Liver (tissue), 9 donors: ENCODE measurements around the gene FAT1. TPM values are rescaled to one million over a fixed set of nuclear protein-coding genes. Genes with fewer than 3 reads are reported as not detected.

Experiments
- DNase-seq: peaks from one replicate; pipeline ENCODE4 v3.0.0-alpha.2; 2017; ENCODE audit warnings: low spot score
- H3K27ac ChIP-seq, 2 donors: one replicate each; pipeline ENCODE4 v1.7.0; 2013; ENCODE audit warnings: inconsistent platforms in 2 of 2, low read length in 2 of 2, control low read depth in 1 of 2, low read depth in 1 of 2, mild to moderate bottlenecking in 1 of 2
- H3K27me3 ChIP-seq, 4 donors: one replicate each; pipeline versions ENCODE4 v1.6.1 to v1.7.0; 2013; ENCODE audit warnings: low read length in 3 of 4, inconsistent platforms in 1 of 4, mild to moderate bottlenecking in 1 of 4, moderate library complexity in 1 of 4; ENCODE audit not compliant: control insufficient read depth in 4 of 4, insufficient read depth in 4 of 4
- H3K36me3 ChIP-seq, 4 donors: one replicate each; pipeline versions ENCODE4 v1.6.1 to v1.7.0; 2013; ENCODE audit warnings: low read length in 3 of 4, mild to moderate bottlenecking in 3 of 4, low read depth in 1 of 4, moderate library complexity in 1 of 4; ENCODE audit not compliant: control insufficient read depth in 4 of 4, insufficient read depth in 3 of 4
- H3K4me1 ChIP-seq, 4 donors: one replicate each; pipeline versions ENCODE4 v1.6.1 to v1.7.0; 2013; ENCODE audit warnings: low read length in 3 of 4, mild to moderate bottlenecking in 3 of 4, moderate library complexity in 1 of 4; ENCODE audit not compliant: control insufficient read depth in 4 of 4, insufficient read depth in 4 of 4
- H3K4me3 ChIP-seq, 3 donors: one replicate each; pipeline versions ENCODE4 v1.6.1 to v1.7.0; 2013; ENCODE audit warnings: low read length in 3 of 3, control low read depth in 1 of 3, low read depth in 1 of 3, mild to moderate bottlenecking in 1 of 3
- H3K9ac ChIP-seq, 2 donors: one replicate each; pipeline ENCODE4 v1.7.0; 2013; ENCODE audit warnings: low read length in 2 of 2, mild to moderate bottlenecking in 2 of 2, moderate library complexity in 2 of 2, control low read depth in 1 of 2, low read depth in 1 of 2
- H3K9me3 ChIP-seq, 4 donors: one replicate each; pipeline versions ENCODE4 v1.6.1 to v1.7.0; 2013; ENCODE audit warnings: low read length in 3 of 4; ENCODE audit not compliant: control insufficient read depth in 4 of 4
- EGR1 ChIP-seq, 2 donors: IDR thresholded peaks; 2 replicates each; pipeline ENCODE4 v1.6.1; 2016 to 2018; ENCODE audit warnings: antibody characterized with exemption in 2 of 2, low read depth in 2 of 2
- FOXA1 ChIP-seq: IDR thresholded peaks from 2 replicates; pipeline ENCODE4 v1.6.1; 2016; ENCODE audit warnings: antibody characterized with exemption
- FOXA2 ChIP-seq: IDR thresholded peaks from 2 replicates; pipeline ENCODE4 v1.6.1; 2016; ENCODE audit warnings: antibody characterized with exemption
- GABPA ChIP-seq, 2 donors: IDR thresholded peaks in 1 of 2; conservative IDR thresholded peaks in 1 of 2; 2 replicates each; pipeline ENCODE4 v1.6.1; 2016; ENCODE audit warnings: antibody characterized with exemption in 2 of 2, mild to moderate bottlenecking in 1 of 2, moderate library complexity in 1 of 2
- HNF4A ChIP-seq, 2 donors: conservative IDR thresholded peaks; 2 replicates each; pipeline ENCODE4 v1.6.1; 2016; ENCODE audit warnings: antibody characterized with exemption in 2 of 2, mild to moderate bottlenecking in 2 of 2
- HNF4G ChIP-seq: IDR thresholded peaks from 2 replicates; pipeline ENCODE4 v1.6.1; 2016; ENCODE audit warnings: antibody characterized with exemption
- JUND ChIP-seq, 2 donors: IDR thresholded peaks; 2 replicates each; pipeline ENCODE4 v1.6.1; 2016; ENCODE audit warnings: antibody characterized with exemption in 2 of 2
- NR2F2 ChIP-seq: IDR thresholded peaks from 2 replicates; pipeline ENCODE4 v1.6.1; 2016; ENCODE audit warnings: antibody characterized with exemption
- RAD21 ChIP-seq, 2 donors: IDR thresholded peaks; 2 replicates each; pipeline ENCODE4 v1.6.1; 2016; ENCODE audit warnings: antibody characterized with exemption in 2 of 2, mild to moderate bottlenecking in 2 of 2
- REST ChIP-seq: IDR thresholded peaks from 2 replicates; pipeline ENCODE4 v1.6.1; 2016; ENCODE audit warnings: antibody characterized with exemption, mild to moderate bottlenecking
- RXRA ChIP-seq, 2 donors: IDR thresholded peaks; 2 replicates each; pipeline ENCODE4 v1.6.1; 2017 to 2018; ENCODE audit warnings: antibody characterized with exemption in 2 of 2, mild to moderate bottlenecking in 1 of 2
- SP1 ChIP-seq: IDR thresholded peaks from 2 replicates; pipeline ENCODE4 v1.6.1; 2018; ENCODE audit warnings: antibody characterized with exemption, mild to moderate bottlenecking
- TAF1 ChIP-seq: conservative IDR thresholded peaks from 2 replicates; pipeline ENCODE4 v1.6.1; 2016; ENCODE audit warnings: antibody characterized with exemption, mild to moderate bottlenecking
- YY1 ChIP-seq: IDR thresholded peaks from 2 replicates; pipeline ENCODE4 v1.6.1; 2016; ENCODE audit warnings: antibody characterized with exemption, mild to moderate bottlenecking
- WGBS: extraction: QIAGEN DNeasy Blood & Tissue Kit; methylation state at CpG from one replicate; pipeline ENCODE4 v1.1.7; 2013; 5-methylcytosine and 5-hydroxymethylcytosine counted together
- polyA plus RNA-seq, 2 donors: library from polyadenylated mRNA; stranded (reverse) in 1 of 2; unstranded in 1 of 2; fragments of 200-250 nt in 1 of 2; fragments of >200 nt in 1 of 2; fragmentation: Nextera tagmentation in 1 of 2; extraction: Ambion mirVana in 1 of 2; gene quantifications; one replicate each; pipeline versions ENCODE4 v1.2.1 to v1.2.3, GENCODE V29; 2013 to 2015
- total RNA-seq, 2 donors: library from RNA; depleted of rRNA; stranded (reverse); fragments of >200 nt; gene quantifications; one replicate each; pipeline ENCODE4 v1.2.3, GENCODE V29; 2014
- TF ChIP-seq, protein P1 (sequence below): fragments of 150-350 bp; IDR thresholded peaks from 2 replicates; pipeline ENCODE4 v1.5.1; 2017; ENCODE audit warnings: improper control_type of control experiment, low read depth, low read length; ENCODE audit not compliant: missing input control
- TF ChIP-seq, protein P2 (sequence below): IDR thresholded peaks from 2 replicates; pipeline ENCODE4 v1.6.1; 2016; ENCODE audit warnings: antibody characterized with exemption
- TF ChIP-seq, protein P3 (sequence below): IDR thresholded peaks from 2 replicates; pipeline ENCODE4 v1.6.1; 2016; ENCODE audit warnings: antibody characterized with exemption
- TF ChIP-seq, protein P4 (sequence below): IDR thresholded peaks from 2 replicates; pipeline ENCODE4 v1.6.1; 2016; ENCODE audit warnings: antibody characterized with exemption
- donor health status: healthy.
- donor health status: healthy.
- donor health status: healthy.
- donor health status: healthy.
- donor health status: healthy.

FAT1 gene
- total and polyA plus RNA-seq, 4 donors = 10.0 to 48.0 (median 30.0) TPM

DNA sequence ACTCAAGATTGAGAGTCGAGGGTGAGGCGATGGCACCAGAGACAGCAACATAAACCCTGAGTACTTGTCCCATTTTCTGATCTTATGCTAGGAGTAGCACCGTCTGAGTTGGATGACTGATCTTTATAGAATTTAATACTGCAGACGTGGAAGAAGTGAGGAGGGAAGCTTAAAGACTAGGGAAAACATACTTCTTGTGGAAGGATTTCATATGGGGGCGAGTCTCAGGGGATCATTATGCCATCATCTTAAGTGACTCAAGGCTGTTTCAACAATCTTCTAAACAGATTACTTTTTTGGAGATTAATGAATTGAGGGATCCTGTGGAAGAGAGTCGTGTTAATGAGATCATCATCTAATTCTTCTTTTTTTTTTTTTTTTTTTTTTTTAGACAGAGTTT is 17.2 kb upstream of the FAT1 start:
- H3K4me3 ChIP-seq = no peak overlapping the region
- TF ChIP-seq, protein P1, sequence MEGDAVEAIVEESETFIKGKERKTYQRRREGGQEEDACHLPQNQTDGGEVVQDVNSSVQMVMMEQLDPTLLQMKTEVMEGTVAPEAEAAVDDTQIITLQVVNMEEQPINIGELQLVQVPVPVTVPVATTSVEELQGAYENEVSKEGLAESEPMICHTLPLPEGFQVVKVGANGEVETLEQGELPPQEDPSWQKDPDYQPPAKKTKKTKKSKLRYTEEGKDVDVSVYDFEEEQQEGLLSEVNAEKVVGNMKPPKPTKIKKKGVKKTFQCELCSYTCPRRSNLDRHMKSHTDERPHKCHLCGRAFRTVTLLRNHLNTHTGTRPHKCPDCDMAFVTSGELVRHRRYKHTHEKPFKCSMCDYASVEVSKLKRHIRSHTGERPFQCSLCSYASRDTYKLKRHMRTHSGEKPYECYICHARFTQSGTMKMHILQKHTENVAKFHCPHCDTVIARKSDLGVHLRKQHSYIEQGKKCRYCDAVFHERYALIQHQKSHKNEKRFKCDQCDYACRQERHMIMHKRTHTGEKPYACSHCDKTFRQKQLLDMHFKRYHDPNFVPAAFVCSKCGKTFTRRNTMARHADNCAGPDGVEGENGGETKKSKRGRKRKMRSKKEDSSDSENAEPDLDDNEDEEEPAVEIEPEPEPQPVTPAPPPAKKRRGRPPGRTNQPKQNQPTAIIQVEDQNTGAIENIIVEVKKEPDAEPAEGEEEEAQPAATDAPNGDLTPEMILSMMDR = no peak
- TF ChIP-seq, protein P2, sequence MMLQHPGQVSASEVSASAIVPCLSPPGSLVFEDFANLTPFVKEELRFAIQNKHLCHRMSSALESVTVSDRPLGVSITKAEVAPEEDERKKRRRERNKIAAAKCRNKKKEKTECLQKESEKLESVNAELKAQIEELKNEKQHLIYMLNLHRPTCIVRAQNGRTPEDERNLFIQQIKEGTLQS = no peak
- TF ChIP-seq JUND (IDR thresholded peaks at IDR 0.05) = no peak
- no peak for TF ChIP-seq RAD21 (IDR thresholded peaks at IDR 0.05)
- no peak for TF ChIP-seq GABPA (IDR thresholded peaks at IDR 0.05 in 1 of 2, conservative IDR thresholded peaks at IDR 0.05 in 1 of 2)
- no peak for TF ChIP-seq TAF1
- TF ChIP-seq SP1 = no peak
- no peak for TF ChIP-seq HNF4G
- TF ChIP-seq FOXA2 = no peak
- TF ChIP-seq, protein P3, sequence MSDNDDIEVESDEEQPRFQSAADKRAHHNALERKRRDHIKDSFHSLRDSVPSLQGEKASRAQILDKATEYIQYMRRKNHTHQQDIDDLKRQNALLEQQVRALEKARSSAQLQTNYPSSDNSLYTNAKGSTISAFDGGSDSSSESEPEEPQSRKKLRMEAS = no peak
- TF ChIP-seq YY1 = no peak
- no peak for TF ChIP-seq REST
- TF ChIP-seq RXRA (IDR thresholded peaks at IDR 0.05) = no peak
- TF ChIP-seq, protein P4, sequence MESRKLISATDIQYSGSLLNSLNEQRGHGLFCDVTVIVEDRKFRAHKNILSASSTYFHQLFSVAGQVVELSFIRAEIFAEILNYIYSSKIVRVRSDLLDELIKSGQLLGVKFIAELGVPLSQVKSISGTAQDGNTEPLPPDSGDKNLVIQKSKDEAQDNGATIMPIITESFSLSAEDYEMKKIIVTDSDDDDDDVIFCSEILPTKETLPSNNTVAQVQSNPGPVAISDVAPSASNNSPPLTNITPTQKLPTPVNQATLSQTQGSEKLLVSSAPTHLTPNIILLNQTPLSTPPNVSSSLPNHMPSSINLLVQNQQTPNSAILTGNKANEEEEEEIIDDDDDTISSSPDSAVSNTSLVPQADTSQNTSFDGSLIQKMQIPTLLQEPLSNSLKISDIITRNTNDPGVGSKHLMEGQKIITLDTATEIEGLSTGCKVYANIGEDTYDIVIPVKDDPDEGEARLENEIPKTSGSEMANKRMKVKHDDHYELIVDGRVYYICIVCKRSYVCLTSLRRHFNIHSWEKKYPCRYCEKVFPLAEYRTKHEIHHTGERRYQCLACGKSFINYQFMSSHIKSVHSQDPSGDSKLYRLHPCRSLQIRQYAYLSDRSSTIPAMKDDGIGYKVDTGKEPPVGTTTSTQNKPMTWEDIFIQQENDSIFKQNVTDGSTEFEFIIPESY = no peak
- H3K36me3 ChIP-seq = no peaks in the 10 kb centered on the region
- 89% methylated on average over 6 of the region's 6 CpGs for WGBS
- no peaks in the 10 kb centered on the region for H3K4me1 ChIP-seq
- H3K27ac ChIP-seq = no peak overlapping the region
- no peaks in the 10 kb centered on the region for H3K9me3 ChIP-seq
- H3K27me3 ChIP-seq = no peaks in the 10 kb centered on the region
- no peak for DNase-seq
- H3K9ac ChIP-seq = no peak overlapping the region

GRCh38 chr4:186739802-186740434 is 16.3 kb upstream of the FAT1 start:
- Histone ChIP-seq H3K4me3 (no peak overlapping the region), H3K4me1 (no peaks in the 10 kb centered on the region), H3K9ac (no peak overlapping the region), H3K36me3 (no peaks in the 10 kb centered on the region), H3K27me3 (no peaks in the 10 kb centered on the region), H3K9me3 (no peaks in the 10 kb centered on the region), H3K27ac (no peak overlapping the region)
- 85% methylated on average over 5 of the region's 5 CpGs for WGBS
- peak; percentile 51 for DNase-seq
- TF ChIP-seq GABPA (IDR thresholded peaks at IDR 0.05 in 1 of 2, conservative IDR thresholded peaks at IDR 0.05 in 1 of 2) (no peak), RXRA (IDR thresholded peaks at IDR 0.05) (no peak), HNF4A (conservative IDR thresholded peaks at IDR 0.05) (no peak), FOXA1 (no peak), SP1 (no peak), JUND (IDR thresholded peaks at IDR 0.05) (no peak), NR2F2 (no peak), FOXA2 (no peak), RAD21 (IDR thresholded peaks at IDR 0.05) (no peak), EGR1 (IDR thresholded peaks at IDR 0.05; ENCODE audit: low read depth in 2 of 2) (no peak), HNF4G (no peak), TAF1 (no peak), YY1 (no peak)
- TF ChIP-seq, protein P2 = no peak
- TF ChIP-seq, protein P1 = no peak
- TF ChIP-seq, protein P3 = no peak
